DMS 273 treated with DMSO at 0.1 percent for 48 hours (cell line): ENCODE measurements around the gene RBP3.
"Not testable (repeated sequence)": the region's sequence is repeated elsewhere in the genome, so short reads cannot be mapped to it uniquely, and the experiment has no call there.

Source experiments
- DNase-seq: peaks from one replicate; lab custom pipeline; 2025; lab: John Stamatoyannopoulos, UW

RBP3 gene

DNA sequence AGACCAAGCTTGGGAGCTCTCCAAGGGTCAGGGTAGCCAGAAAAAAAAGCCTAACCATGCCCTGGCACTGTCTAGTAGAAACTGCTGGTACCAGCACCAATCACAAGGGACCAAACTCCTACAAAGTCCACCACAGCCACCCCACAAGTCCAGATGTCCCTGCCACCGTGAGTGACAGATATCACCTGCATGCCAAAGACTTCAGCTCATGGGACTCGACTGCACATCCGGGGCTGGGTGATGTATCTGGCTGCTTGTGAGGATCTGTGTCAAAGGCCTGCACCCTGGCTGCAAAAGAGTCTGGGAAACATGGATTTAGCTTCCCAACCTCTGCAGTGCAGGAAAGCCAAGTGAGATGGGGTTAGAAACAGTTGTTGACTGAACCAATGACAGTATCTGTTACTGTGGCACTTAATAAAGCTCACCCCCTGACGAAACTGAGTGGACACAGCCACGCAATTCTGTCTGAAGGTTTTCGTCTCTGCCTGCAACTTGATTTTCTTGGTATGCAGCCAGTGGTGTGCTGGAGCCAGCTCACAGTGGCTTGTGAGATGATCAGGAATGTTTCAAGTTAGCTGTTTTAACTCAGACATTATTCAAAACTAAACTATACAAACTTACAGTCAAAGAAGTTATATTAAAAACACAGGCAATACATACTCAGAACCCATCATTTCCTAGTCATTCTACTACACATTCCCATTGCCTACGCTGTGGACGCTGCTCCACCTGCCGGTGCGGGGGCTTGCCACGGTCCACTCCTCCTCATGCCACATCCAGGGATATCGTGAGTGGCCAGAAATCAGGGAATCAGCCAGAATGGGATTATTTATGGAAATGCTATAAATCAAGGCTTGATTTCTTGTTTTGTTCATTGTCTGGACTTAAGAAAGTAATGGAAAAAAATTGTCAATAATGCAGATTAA, 26.7 kb downstream of the RBP3 start:
- DNase-seq, result no peak

- DNase-seq, result no peak
Observed at GRCh38 chr10:47376522-47377220, 28.5 kb downstream of the RBP3 start.

- DNase-seq, result no peak
Observed at GRCh38 chr10:47378183-47378510, 30.0 kb downstream of the RBP3 start.

GRCh38 chr10:47378606-47379444, 30.7 kb downstream of the RBP3 start:
- no peak for DNase-seq

- DNase-seq, result no peak
Observed at GRCh38 chr10:47379445-47379785, 31.3 kb downstream of the RBP3 start.

DNA sequence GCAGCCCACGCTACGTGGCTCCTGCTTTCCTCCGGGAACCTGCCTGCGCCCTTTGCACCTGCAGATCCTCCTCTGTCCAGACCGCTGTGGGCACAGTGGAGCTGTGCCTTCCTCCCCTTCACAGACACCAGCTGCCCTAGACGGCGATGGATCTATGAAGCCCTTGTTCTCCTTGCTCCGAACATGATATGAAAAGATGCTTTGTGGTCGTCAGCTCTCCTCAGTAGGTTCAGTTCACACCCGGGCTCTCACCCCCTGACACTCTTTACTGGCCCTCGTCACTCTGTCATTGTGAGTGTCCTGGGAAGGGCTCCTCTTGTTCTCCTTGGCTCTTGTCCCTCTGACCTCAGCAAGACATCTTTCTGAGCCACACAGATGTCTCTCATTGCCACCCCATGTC, 31.7 kb downstream of the RBP3 start:
- DNase-seq, result no peak

GRCh38 chr10:47380341-47381102, 32.4 kb downstream of the RBP3 start:
- DNase-seq, result no peak

DNA sequence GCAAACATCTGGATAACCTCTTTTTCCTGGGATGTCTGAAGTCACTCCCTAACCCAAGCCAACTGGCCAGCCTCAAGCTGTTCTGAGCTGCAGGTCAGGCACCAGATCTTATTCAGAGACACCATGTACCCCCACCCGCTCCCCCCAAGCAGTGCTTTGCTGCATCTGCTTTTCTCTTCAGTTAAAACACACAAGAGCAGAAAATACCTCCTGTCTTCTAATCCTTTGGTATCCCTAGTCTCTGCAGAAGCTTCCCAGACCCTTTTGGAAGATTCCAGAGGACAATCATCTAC, 32.9 kb downstream of the RBP3 start:
- no peak for DNase-seq

DNA sequence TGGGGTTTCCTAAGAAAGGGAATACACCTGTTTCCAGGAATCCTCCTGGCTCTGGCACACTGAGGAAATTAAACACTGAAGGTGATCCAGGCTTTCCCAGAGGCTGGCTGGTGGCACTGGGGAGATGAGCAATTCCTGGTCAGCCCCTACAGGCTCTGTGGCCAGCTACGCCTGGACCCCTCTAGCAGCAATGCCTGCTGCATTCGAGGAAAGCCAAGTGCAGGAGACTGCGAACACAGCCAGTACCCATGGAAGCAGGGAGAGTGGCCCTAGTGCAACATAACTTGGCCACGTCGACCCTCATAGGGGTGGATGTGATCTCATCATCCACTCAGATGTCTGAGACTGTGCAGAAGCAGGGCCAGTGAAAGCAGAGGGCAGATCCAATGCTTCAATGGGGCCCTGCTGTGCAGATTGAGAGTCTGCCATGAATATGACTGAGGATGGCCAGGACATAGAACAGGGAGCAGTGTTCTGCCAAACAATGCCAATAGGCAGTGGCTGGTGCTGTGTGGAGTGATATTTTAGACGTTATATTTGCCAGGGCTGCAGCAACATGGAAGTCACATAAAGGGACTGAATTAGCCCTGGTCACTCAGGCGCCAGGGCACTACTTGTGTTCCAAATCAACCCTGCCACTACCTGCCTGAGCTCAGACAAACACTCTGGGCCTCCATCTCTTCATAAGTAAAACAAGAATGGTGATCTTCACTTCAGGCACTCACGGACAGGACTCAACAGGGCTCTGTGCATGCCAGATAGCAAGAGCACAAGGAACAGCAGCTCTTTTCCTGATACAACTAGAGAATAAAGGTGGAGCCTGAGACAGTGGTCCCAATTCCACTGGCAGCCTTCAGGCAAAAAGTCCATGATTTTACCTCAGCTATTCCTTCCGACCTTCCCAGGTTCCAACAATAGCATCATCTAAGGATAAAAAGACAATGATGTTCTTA, 33.5 kb downstream of the RBP3 start:
- DNase-seq, result no peak

- no peak for DNase-seq
Observed at GRCh38 chr10:47383261-47384147, 35.3 kb downstream of the RBP3 start.

GRCh38 chr10:47384148-47384921, 36.2 kb downstream of the RBP3 start, which contains the start of gene ZNF488:
Gene ZNF488, minus strand, starts transcription at chr10:47384293. Its CDS starts 15,464 bp downstream, at chr10:47368829.
- DNase-seq, result peak; percentile 25

- DNase-seq, result not testable (repeated sequence)
Observed at GRCh38 chr10:47386104-47386503, 37.9 kb downstream of the RBP3 start.

DNA sequence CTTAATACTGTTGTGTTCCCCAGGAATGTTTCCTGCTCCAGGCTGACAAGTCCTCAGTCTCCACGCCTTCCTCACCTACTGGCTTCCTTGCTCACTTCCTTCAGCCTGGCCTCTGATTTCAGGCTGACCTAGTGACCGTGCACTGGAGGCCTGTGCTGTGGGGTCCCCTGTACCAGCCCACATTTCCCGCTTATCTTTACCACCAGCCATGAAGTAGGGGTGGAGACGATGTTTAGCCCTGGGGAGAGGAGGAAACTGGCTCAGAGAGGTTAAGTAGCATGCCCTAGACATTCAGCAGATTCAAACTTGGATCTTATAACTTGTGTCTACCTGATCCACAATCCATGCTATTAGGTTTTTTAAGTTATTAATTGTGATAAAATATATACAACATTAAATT, 40.7 kb downstream of the RBP3 start:
- no peak for DNase-seq

DNA sequence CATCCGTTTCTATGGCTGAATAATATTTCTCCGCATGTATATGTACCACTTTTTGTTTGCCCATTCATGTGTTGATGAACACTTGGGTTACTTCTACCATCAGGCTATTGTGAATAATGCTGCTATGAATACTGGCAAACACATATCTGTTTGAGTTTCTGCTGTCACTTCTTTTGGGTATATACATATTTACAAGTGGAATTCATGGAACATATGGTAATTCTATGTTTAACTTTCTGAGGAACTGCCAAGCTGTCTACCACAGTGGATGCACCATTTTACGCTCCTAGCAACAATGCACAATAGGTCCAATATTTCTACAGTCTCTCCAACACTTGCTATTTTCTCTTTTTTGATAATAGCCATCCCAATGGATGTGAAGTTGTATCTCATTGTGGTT, 41.5 kb downstream of the RBP3 start:
- DNase-seq, result no peak

GRCh38 chr10:47396311-47396717, 48.2 kb downstream of the RBP3 start:
- no peak for DNase-seq

- DNase-seq, result no peak
Observed at GRCh38 chr10:47397256-47397655, 49.1 kb downstream of the RBP3 start.

- DNase-seq, result no peak
Observed at GRCh38 chr10:47400251-47400650, 52.1 kb downstream of the RBP3 start.

DNA sequence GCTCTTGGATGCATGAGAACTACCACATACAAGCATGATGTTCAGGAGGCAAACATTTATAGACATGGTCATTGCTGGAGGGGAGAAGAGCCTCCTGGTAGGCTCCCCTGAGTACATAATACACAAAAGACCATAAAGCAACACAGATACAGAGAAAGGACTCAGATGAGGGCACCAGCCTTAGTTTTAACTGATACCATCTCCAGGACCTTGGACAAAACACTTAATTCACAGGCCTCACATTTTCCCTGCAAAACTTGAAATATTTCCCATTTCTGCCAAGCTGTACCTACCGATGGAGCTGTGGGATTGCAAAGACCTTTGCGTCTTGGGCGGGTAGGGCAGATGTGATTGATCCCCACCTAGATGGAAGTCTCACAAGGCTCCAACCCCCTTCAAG, 52.6 kb downstream of the RBP3 start:
- no peak for DNase-seq

DNA sequence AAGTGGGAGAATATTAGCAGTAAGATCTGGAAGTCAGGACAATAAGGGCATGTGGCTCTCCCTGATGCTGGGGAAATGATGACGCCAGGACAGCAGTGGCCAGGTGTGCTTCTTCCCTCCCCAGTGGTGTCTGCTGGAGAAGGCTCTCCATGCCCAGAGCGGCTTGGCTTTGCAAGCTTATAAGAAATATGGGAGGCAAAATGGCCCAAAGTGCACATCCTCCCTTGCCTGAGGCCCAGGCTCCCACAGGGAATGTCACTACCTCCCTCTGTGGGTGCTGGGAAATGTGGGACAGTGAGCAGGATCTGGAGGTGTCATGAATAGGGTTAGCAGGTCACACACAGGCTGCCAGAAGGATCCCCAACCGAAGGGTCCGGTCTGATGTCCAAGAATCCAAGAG, 53.0 kb downstream of the RBP3 start:
- no peak for DNase-seq
